Type B pancreatic cell (in vitro differentiated cells): ENCODE results near the gene NDUFB6. TPM values are rescaled to one million over a fixed set of nuclear protein-coding genes. Genes with fewer than 3 reads are reported as not detected.
"Not testable (repeated sequence)": the region's sequence is repeated elsewhere in the genome, so short reads cannot be mapped to it uniquely, and the experiment has no call there.

Source experiments
- DNase-seq: peaks from one replicate; pipeline ENCODE4 v3.0.0; 2021; ENCODE audit warnings: mixed read lengths; ENCODE audit not compliant: unreplicated experiment; ENCODE audit errors: extremely low spot score
- H3K27ac Mint-ChIP-seq: 2 replicates; pipeline ENCODE4 v1.8.0; 2021; ENCODE audit warnings: mild to moderate bottlenecking, mixed read lengths
- H3K27me3 Mint-ChIP-seq: 2 replicates; pipeline ENCODE4 v1.8.0; 2021; ENCODE audit warnings: mixed read lengths
- H3K36me3 Mint-ChIP-seq: 2 replicates; pipeline ENCODE4 v1.8.0; 2021; ENCODE audit warnings: mixed read lengths
- H3K4me1 Mint-ChIP-seq: one replicate; pipeline ENCODE4 v1.8.0; 2021; ENCODE audit warnings: mixed read lengths; ENCODE audit not compliant: unreplicated experiment
- H3K4me3 Mint-ChIP-seq: 2 replicates; pipeline ENCODE4 v1.8.0; 2021; ENCODE audit warnings: mild to moderate bottlenecking, mixed read lengths
- H3K9me3 Mint-ChIP-seq: 2 replicates; pipeline ENCODE4 v1.8.0; 2021; ENCODE audit warnings: mixed read lengths
- long read RNA-seq: library from polyadenylated mRNA; unstranded; transcript quantifications from one replicate; pipeline ENCODE4 v2.0.0, GENCODE V29; 2020
- total RNA-seq: library from RNA; stranded (reverse); gene quantifications from 2 replicates; pipeline ENCODE4 v1.2.1, GENCODE V29; 2021; ENCODE audit warnings: low replicate concordance
- TF ChIP-seq, protein P1 (sequence below): fragments of 200-600 bp; sonication (generic); conservative IDR thresholded peaks from 2 replicates; pipeline ENCODE4 v1.5.0; 2021; ENCODE audit warnings: antibody characterized with exemption, mild to moderate bottlenecking

Gene NDUFB6
- total RNA-seq = 42.9 and 45.6 TPM in 2 replicates
- long read RNA-seq, transcript NDUFB6-203 (4 exons, 1,366 nt) = major isoform, 33 of 42 reads
- long read RNA-seq, partial matches to known transcripts = 8 of 42 reads
- long read RNA-seq, other reads (novel, unspliced or antisense) = 1 of 42 reads

DNA sequence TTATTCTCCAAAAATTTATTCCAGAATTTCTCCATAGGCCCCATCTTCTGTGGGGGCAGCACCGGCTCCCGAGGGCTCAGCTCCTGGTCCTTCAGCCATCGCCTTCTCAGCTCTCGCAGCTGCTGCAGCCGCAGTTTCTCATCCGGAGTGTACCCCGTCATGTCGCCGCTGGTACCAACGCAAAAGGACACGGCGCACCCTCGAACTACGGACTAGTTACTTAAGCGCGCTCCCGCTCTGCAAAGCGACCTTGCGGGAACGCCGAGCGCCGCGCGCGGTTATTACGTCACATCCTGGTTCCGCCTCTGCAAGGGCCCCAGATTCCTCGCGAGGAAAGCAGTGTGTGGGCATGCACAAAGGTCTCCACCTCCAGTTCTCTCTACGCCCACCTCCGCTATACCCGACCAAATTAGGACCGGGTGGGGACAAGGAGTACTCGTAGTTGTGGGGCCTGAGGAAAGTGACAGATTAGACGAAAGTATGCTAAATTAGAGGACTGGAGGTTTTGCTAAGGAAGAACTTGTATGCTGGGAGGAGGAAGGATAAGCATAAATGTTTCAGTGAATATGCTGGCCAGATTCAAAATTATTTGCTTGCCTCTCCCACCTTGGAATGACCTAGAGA is at the start of gene NDUFB6:
Gene NDUFB6 (minus strand): TSS at position 260 of the 624 bp plus-strand sequence. CDS start 99 bp downstream, at position 161.
- Mint-ChIP-seq H3K9me3 (no peaks in the 10 kb centered on the region), H3K4me3 (peak within 1 kb of the TSS; percentile 98), H3K27me3 (peaks cover 17% of the 10 kb centered on the region), H3K36me3 (peaks cover 6% of the 10 kb centered on the region), H3K4me1 (no peaks in the 10 kb centered on the region), H3K27ac (peak within 1 kb of the TSS; percentile 98)
- TF ChIP-seq, protein P1, sequence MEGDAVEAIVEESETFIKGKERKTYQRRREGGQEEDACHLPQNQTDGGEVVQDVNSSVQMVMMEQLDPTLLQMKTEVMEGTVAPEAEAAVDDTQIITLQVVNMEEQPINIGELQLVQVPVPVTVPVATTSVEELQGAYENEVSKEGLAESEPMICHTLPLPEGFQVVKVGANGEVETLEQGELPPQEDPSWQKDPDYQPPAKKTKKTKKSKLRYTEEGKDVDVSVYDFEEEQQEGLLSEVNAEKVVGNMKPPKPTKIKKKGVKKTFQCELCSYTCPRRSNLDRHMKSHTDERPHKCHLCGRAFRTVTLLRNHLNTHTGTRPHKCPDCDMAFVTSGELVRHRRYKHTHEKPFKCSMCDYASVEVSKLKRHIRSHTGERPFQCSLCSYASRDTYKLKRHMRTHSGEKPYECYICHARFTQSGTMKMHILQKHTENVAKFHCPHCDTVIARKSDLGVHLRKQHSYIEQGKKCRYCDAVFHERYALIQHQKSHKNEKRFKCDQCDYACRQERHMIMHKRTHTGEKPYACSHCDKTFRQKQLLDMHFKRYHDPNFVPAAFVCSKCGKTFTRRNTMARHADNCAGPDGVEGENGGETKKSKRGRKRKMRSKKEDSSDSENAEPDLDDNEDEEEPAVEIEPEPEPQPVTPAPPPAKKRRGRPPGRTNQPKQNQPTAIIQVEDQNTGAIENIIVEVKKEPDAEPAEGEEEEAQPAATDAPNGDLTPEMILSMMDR = no peak
- peak; percentile 94 for DNase-seq

DNA sequence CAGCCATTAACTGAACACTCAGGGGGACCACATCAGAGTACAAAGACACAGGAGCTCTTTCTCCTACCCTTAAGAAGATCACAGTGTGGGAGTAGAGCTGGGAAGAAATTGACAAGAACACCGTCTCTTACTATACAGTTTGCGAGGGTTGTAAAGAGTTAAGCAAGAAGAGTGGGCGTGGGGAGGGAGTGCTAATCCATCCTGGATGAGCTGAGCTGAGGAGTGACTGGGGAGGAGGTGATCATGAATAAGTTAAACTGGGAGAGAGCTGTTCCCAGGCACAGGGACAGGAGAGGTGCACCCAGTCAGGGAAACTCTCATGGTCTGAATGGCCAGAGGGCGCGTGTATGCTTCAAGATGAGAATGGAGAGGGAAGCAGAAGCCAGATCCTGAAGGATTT is 45.3 kb upstream of the NDUFB6 start:
- H3K4me1 Mint-ChIP-seq = no peaks in the 10 kb centered on the region
- no peaks in the 10 kb centered on the region for H3K9me3 Mint-ChIP-seq
- H3K27ac Mint-ChIP-seq = no peak overlapping the region
- DNase-seq = no peak
- H3K36me3 Mint-ChIP-seq = no peaks in the 10 kb centered on the region
- no peak overlapping the region for H3K4me3 Mint-ChIP-seq
- TF ChIP-seq, protein P1 = no peak
- H3K27me3 Mint-ChIP-seq = peaks cover 18% of the 10 kb centered on the region

DNA sequence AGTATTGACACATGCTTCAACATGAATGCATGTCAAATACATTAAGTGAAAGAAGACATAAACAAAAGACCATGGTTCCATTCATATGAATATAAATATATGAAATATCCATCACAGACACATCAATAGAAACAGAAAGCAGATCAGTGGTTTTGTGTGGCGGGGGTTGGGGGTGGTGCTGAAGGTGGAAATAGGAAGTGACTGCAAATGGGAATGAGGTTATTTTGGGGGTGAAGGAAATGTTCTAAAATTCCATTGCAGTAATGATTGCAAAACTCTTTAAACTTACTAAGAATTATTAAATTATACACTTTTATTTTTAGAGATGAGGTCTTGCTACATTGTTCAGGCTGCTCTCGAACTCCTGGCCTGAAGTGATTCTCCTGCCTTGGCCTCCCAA is 33.9 kb upstream of the NDUFB6 start:
- no peaks in the 10 kb centered on the region for H3K36me3 Mint-ChIP-seq
- H3K27ac Mint-ChIP-seq = no peak overlapping the region
- H3K4me3 Mint-ChIP-seq = no peak overlapping the region
- peaks cover 14% of the 10 kb centered on the region for H3K27me3 Mint-ChIP-seq
- no peaks in the 10 kb centered on the region for H3K4me1 Mint-ChIP-seq
- TF ChIP-seq, protein P1 = no peak
- no peak for DNase-seq
- H3K9me3 Mint-ChIP-seq = no peaks in the 10 kb centered on the region

DNA sequence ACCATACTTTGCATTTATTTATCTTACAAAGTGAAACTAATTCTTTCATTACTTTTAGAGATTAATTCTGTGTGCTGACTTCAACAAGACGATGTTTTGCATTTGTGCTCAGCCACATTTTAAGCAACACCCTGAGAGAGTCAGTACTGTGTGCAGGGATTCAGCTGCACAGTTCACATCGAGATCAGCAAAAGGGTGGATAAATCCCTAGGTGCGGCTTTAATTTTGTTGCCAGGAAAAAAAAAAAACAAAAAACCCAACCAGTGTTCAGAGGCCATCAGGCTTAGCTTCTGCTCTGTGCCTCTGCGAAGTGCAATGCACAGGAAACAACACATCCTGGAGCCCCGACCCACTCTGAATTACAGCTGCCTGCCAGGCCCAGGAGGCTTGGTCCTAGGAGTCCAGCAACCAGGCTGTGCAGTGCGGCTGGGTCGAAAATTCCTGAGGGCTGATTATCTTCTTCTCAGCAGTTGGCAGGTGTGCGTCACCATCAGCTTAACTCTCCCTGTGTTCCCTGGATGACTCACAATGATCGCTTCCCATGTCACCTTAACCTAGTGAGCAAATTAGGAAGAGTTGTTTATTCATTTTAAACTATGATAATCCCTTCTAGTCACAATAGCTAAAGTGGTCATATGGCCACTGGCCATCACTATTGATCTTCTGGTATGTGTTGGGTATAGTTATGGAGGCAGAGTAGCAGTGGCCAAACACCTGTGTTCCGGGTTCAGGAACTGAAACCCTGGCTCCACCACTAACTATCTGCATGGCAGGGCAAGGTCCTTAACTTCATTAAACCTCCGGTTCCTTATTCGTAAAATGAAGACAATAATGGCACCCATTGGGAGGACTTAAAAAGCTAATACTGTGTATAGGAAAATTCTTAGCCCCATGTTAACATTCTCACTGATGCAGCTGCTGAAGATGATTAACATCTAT is 31.2 kb upstream of the NDUFB6 start:
- no peaks in the 10 kb centered on the region for H3K36me3 Mint-ChIP-seq
- no peak overlapping the region for H3K27ac Mint-ChIP-seq
- H3K27me3 Mint-ChIP-seq = peaks cover 27% of the 10 kb centered on the region
- no peaks in the 10 kb centered on the region for H3K9me3 Mint-ChIP-seq
- DNase-seq = no peak
- H3K4me3 Mint-ChIP-seq = no peak overlapping the region
- H3K4me1 Mint-ChIP-seq = no peaks in the 10 kb centered on the region
- TF ChIP-seq, protein P1 = no peak

DNA sequence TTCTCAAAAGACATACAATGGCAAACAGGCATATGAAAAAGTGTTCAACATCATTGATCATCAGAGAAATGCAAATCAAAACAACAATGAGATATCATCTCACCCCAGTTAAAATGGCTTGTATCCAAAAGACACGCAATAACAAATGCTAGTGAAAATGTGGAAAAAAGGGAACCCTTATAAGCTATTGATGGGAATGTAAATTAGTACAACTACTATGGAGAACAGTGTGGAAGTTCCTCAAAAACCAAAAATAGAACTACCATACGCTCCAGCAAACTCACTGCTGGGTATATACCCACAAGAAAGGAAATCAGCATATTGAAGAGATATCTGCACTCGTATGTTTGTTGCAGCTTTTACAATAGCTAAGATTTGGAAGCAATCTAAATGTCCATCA is 26.1 kb upstream of the NDUFB6 start:
- not testable (repeated sequence) for H3K36me3 Mint-ChIP-seq, DNase-seq, H3K27ac Mint-ChIP-seq, H3K9me3 Mint-ChIP-seq, H3K4me1 Mint-ChIP-seq, H3K4me3 Mint-ChIP-seq
- H3K27me3 Mint-ChIP-seq = peaks cover 22% of the 10 kb centered on the region

DNA sequence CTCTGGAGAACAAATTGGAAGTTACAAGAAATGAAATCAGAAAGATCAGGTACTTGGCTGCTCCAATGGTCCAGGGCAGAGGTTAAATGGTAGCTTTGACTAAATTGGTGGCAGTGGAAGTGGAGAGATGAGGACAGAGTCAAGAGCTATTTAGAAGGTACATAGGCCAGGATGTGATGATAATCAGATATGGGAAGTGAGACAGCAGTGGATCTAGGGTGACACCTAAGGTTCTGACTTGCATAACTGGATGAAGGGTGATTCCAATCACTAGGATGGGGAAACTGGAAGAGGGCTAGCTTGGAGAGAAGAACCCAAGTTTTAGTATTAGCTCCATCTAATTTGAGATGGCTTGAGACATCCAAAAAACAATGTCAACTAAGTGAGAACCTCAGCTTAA is 24.0 kb upstream of the NDUFB6 start:
- H3K27me3 Mint-ChIP-seq = peaks cover 17% of the 10 kb centered on the region
- no peaks in the 10 kb centered on the region for H3K4me1 Mint-ChIP-seq
- H3K36me3 Mint-ChIP-seq = no peaks in the 10 kb centered on the region
- no peak overlapping the region for H3K27ac Mint-ChIP-seq
- H3K9me3 Mint-ChIP-seq = no peaks in the 10 kb centered on the region
- H3K4me3 Mint-ChIP-seq = no peak overlapping the region
- TF ChIP-seq, protein P1 = no peak
- no peak for DNase-seq
